SHP77 (cell line): ENCODE results near the gene BROX.
A peak's percentile ranks its signal among the peaks of the same experiment; 100 is the strongest.

Experiments used
- DNase-seq, 2 experiments: peaks; one replicate each; lab custom pipeline; 2025; lab: John Stamatoyannopoulos, UW

BROX gene

DNA sequence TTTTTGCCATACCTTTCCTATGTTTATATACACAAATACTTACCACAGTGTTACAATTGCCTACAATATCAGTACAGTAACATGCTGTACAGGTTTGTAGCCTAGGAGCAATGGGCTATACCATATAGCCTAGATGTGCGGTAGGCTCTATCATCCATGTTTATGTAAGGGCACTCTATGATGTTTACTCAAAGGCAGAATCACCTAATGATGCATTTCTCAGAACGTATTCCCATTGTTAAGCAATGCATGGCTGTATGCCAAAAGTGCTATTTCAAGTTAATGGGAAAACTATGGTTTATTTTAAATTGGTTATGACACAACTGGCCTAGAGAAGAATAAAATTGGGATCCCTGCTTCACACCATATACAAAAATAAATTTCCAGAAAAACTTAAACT, 65.6 kb downstream of the BROX start:
- DNase-seq, result peak; percentile 50 to 62

DNA sequence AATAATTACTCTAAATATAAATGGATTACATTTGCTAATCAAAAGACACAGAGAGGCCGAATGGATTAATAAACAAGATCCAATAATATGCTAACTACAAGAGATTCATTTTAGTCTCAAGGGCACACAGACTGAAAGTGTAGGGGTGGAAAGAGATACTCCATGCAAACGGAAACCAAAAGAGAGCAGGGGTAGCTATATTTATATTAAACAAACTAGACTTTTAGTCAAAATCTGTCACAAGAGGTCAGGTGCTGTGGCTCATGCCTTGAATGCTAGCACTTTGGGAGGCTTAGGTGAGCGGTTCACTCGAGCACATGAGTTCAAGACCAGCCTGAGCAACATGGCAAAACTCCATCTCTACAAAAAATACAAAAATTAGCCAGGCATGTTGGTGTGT, 68.9 kb downstream of the BROX start:
- DNase-seq, result no peak

GRCh38 chr1:222783051-222783450, 70.7 kb downstream of the BROX start:
- DNase-seq, result no peak

GRCh38 chr1:222784371-222784770, 72.0 kb downstream of the BROX start:
- no peak for DNase-seq
